ENCODE measurements around the gene ASIC2.

The ASIC2 gene

GRCh38 chr17:33245183-33245582 is 47.9 kb downstream of the ASIC2 start:
- TF ChIP-seq RARB (CRISPR knock-in tag; IDR thresholded peaks at IDR 0.05) (no peak), ZFP3 (CRISPR knock-in tag; IDR thresholded peaks at IDR 0.05) (no peak)
- ATAC-seq = no peak

DNA sequence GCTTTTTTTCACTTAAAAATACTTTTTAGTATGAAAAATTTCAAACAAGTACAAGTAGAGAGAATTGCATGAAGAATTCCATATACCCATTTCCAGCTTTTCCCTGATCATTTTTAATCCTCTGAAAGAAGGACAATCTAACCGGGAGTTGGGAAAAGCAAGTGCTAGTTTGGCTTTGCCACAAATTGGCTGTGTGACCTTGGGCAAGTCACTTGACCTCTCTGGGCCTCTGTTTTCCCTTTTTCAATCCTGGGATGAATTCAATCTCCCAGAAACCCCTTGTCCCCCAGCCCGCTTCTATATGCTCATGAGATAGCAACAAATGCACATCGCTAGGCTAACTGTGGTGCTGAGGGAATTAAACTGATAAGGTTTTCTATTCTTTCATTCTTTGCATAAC is 49.4 kb downstream of the ASIC2 start:
- no peak for ATAC-seq
- TF ChIP-seq POU6F1 (CRISPR knock-in tag; IDR thresholded peaks at IDR 0.05; ENCODE audit: borderline replicate concordance, low read depth) = no peak
- TF ChIP-seq ZNF8 (CRISPR knock-in tag; IDR thresholded peaks at IDR 0.05) = no peak
- TF ChIP-seq CSDC2 (CRISPR knock-in tag; IDR thresholded peaks at IDR 0.05) = no peak
- TF ChIP-seq ZC3H10 (CRISPR knock-in tag; IDR thresholded peaks at IDR 0.05) = no peak
- TF ChIP-seq GLIS3 (CRISPR knock-in tag; IDR thresholded peaks at IDR 0.05) = no peak
- TF ChIP-seq PPARA (CRISPR knock-in tag; IDR thresholded peaks at IDR 0.05; ENCODE audit: borderline replicate concordance) = no peak
- no peak for TF ChIP-seq SNAI2 (CRISPR knock-in tag; IDR thresholded peaks at IDR 0.05)
- TF ChIP-seq ZNF70 (CRISPR knock-in tag; IDR thresholded peaks at IDR 0.05) = no peak
- no peak for TF ChIP-seq ZFP3 (CRISPR knock-in tag; IDR thresholded peaks at IDR 0.05)
- no peak for TF ChIP-seq BACH2 (CRISPR knock-in tag; IDR thresholded peaks at IDR 0.05; ENCODE audit: borderline replicate concordance)
- no peak for TF ChIP-seq CSRNP3 (CRISPR knock-in tag; IDR thresholded peaks at IDR 0.05)
- TF ChIP-seq, protein P1, sequence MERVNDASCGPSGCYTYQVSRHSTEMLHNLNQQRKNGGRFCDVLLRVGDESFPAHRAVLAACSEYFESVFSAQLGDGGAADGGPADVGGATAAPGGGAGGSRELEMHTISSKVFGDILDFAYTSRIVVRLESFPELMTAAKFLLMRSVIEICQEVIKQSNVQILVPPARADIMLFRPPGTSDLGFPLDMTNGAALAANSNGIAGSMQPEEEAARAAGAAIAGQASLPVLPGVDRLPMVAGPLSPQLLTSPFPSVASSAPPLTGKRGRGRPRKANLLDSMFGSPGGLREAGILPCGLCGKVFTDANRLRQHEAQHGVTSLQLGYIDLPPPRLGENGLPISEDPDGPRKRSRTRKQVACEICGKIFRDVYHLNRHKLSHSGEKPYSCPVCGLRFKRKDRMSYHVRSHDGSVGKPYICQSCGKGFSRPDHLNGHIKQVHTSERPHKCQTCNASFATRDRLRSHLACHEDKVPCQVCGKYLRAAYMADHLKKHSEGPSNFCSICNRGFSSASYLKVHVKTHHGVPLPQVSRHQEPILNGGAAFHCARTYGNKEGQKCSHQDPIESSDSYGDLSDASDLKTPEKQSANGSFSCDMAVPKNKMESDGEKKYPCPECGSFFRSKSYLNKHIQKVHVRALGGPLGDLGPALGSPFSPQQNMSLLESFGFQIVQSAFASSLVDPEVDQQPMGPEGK (CRISPR knock-in tag; IDR thresholded peaks at IDR 0.05; ENCODE audit: borderline replicate concordance) = no peak
- no peak for TF ChIP-seq CREB5 (CRISPR knock-in tag; IDR thresholded peaks at IDR 0.05; ENCODE audit: low read depth)

DNA sequence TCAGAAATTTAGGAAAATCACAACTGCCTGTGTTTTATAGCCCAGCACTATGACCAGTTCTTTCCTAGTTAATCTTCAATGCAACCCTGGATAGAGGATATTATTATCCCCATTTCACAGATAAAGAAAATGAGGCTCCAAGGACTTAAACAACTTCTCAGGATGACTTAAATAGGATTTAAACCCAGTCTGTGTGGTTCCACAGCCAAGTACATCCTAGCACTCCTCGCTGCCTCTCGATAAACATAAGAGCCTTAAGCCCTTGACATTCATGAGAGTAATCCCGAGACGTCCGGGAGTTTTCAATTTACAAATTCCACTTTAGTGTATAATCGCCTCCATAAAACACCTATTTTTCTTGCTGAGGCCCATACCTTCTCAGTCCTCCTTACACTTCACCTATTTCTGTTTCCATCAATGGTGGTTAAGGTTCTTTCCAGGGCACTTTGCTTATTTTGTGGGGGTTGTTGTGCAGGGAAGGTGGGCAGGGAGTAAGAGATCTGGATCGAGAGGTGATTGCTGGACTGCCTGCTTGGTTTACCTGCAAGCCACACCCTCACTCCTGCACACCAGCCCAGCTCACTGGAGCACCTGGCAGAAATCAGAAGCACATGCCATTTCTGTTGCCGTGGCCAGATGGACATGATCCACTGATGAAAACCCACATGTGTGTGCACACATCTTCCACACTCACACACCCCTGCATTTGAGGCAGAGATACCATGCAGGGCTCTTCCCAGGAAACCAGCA is 50.5 kb downstream of the ASIC2 start:
- no peak for TF ChIP-seq ZFP30 (CRISPR knock-in tag; IDR thresholded peaks at IDR 0.05)
- no peak for TF ChIP-seq TCF4 (CRISPR knock-in tag; IDR thresholded peaks at IDR 0.05; ENCODE audit: borderline replicate concordance)
- no peak for TF ChIP-seq ZNF70 (CRISPR knock-in tag; IDR thresholded peaks at IDR 0.05)
- no peak for TF ChIP-seq SNAI2 (CRISPR knock-in tag; IDR thresholded peaks at IDR 0.05)
- no peak for TF ChIP-seq ZC3H10 (CRISPR knock-in tag; IDR thresholded peaks at IDR 0.05)
- TF ChIP-seq PPARA (CRISPR knock-in tag; IDR thresholded peaks at IDR 0.05; ENCODE audit: borderline replicate concordance) = no peak
- no peak for TF ChIP-seq ZNF565 (CRISPR knock-in tag; conservative IDR thresholded peaks at IDR 0.05; ENCODE audit: low read depth)
- no peak for ATAC-seq

DNA sequence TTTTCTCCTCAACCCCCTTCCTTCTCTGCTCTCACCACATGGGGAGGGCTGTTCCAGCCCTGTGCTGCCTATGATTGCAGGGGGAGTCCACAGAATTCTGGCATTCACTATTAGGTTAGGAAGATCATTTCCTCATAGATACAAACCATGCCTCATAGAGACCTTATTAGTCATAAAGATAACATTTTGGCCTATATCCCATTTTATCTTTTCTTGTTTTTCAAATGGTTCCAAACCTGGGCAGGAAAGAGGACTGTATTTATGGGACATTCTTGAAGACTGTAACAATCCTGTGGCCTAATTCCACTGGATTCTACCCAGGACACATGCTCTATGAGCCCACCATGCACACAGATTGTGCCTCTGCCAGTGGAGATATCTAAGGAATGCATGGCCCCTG is 51.7 kb downstream of the ASIC2 start:
- ATAC-seq = peak; percentile 86
- TF ChIP-seq ZNF8 (CRISPR knock-in tag; IDR thresholded peaks at IDR 0.05) (no peak), SNAI2 (CRISPR knock-in tag; IDR thresholded peaks at IDR 0.05) (no peak), CSDC2 (CRISPR knock-in tag; IDR thresholded peaks at IDR 0.05) (0 out of 2 replicates have a peak, but pooled peaks have one; percentile 70), ISL1 (CRISPR knock-in tag; IDR thresholded peaks at IDR 0.05) (peak; percentile 71), CREB5 (CRISPR knock-in tag; IDR thresholded peaks at IDR 0.05; ENCODE audit: low read depth) (peak; percentile 51; the same call in 1 of the 2 replicates), ZNF565 (CRISPR knock-in tag; conservative IDR thresholded peaks at IDR 0.05; ENCODE audit: low read depth) (no peak), GLIS3 (CRISPR knock-in tag; IDR thresholded peaks at IDR 0.05) (no peak), RARB (CRISPR knock-in tag; IDR thresholded peaks at IDR 0.05) (no peak), ZC3H10 (CRISPR knock-in tag; IDR thresholded peaks at IDR 0.05) (no peak), BACH2 (CRISPR knock-in tag; IDR thresholded peaks at IDR 0.05; ENCODE audit: borderline replicate concordance) (no peak), OSR1 (CRISPR knock-in tag; IDR thresholded peaks at IDR 0.05) (no peak), PPARA (CRISPR knock-in tag; IDR thresholded peaks at IDR 0.05; ENCODE audit: borderline replicate concordance) (no peak), CSRNP3 (CRISPR knock-in tag; IDR thresholded peaks at IDR 0.05) (no peak), POU6F1 (CRISPR knock-in tag; IDR thresholded peaks at IDR 0.05; ENCODE audit: borderline replicate concordance, low read depth) (no peak), TCF4 (CRISPR knock-in tag; IDR thresholded peaks at IDR 0.05; ENCODE audit: borderline replicate concordance) (no peak), ZFP3 (CRISPR knock-in tag; IDR thresholded peaks at IDR 0.05) (no peak)
- TF ChIP-seq, protein P1 (CRISPR knock-in tag; IDR thresholded peaks at IDR 0.05; ENCODE audit: borderline replicate concordance) = peak; percentile 57; the same call in 1 of the 2 replicates

All from SK-N-SH treated with all-trans-retinoic acid at 6 μM for 48 hours (cell line).